GM23338 (cell line): Measurements from ENCODE around the gene ALB. TPM values are rescaled to one million over a fixed set of nuclear protein-coding genes. Genes with fewer than 3 reads are reported as not detected.

ENCODE experiments used
- ATAC-seq: fragments of 200-7000 bp; cut with Tn5 transposase; 3 replicates; pipeline ENCODE4 v1.9.1; 2020
- DNase-seq: peaks from one replicate; pipeline ENCODE4 v3.0.0-alpha.2; 2015; ENCODE audit warnings: low spot score
- H2AFZ ChIP-seq: fragments of 200-600 bp; sonication (generic); 2 replicates; pipeline ENCODE4 v1.8.0; 2016; ENCODE audit warnings: antibody characterized with exemption, mild to moderate bottlenecking, moderate library complexity
- H3F3A ChIP-seq: fragments of 200-600 bp; sonication (generic); replicated peaks from 2 replicates; pipeline ENCODE4 v1.8.0; 2017; ENCODE audit warnings: antibody characterized with exemption, mixed run types, low read depth
- H3K27ac ChIP-seq: fragments of 200-600 bp; sonication (generic); 2 replicates; pipeline ENCODE4 v1.6.1; 2016; ENCODE audit warnings: low read depth
- H3K27me3 ChIP-seq: fragments of 200-600 bp; sonication (generic); 2 replicates; pipeline ENCODE4 v1.8.0; 2016; ENCODE audit warnings: mild to moderate bottlenecking, mixed run types, moderate library complexity; ENCODE audit not compliant: insufficient read depth
- H3K36me3 ChIP-seq: fragments of 200-600 bp; sonication (generic); 2 replicates; pipeline ENCODE4 v1.8.0; 2016; ENCODE audit warnings: mild to moderate bottlenecking; ENCODE audit not compliant: insufficient read depth
- H3K4me1 ChIP-seq: fragments of 200-600 bp; sonication (generic); 2 replicates; pipeline ENCODE4 v1.8.0; 2016; ENCODE audit warnings: mild to moderate bottlenecking, moderate library complexity; ENCODE audit not compliant: insufficient read depth
- H3K4me2 ChIP-seq: fragments of 200-600 bp; sonication (generic); 2 replicates; pipeline ENCODE4 v1.7.1; 2017; ENCODE audit warnings: mixed run types
- H3K4me3 ChIP-seq: fragments of 200-600 bp; sonication (generic); 2 replicates; pipeline ENCODE4 v1.6.1; 2016; ENCODE audit warnings: mixed run types
- H3K79me2 ChIP-seq: fragments of 200-600 bp; sonication (generic); replicated peaks from 2 replicates; pipeline ENCODE4 v1.8.0; 2017; ENCODE audit warnings: mild to moderate bottlenecking; ENCODE audit not compliant: insufficient read depth
- H3K9me2 ChIP-seq: fragments of 200-600 bp; sonication (generic); 2 replicates; pipeline ENCODE4 v1.8.0; 2017; ENCODE audit not compliant: insufficient read depth
- H4K20me1 ChIP-seq: fragments of 200-600 bp; sonication (generic); replicated peaks from 2 replicates; pipeline ENCODE4 v1.8.0; 2017; ENCODE audit warnings: mild to moderate bottlenecking; ENCODE audit not compliant: insufficient read depth
- H3K27ac Mint-ChIP-seq: 2 replicates; pipeline ENCODE4 v1.8.0; 2020; ENCODE audit warnings: inconsistent platforms, mild to moderate bottlenecking, moderate library complexity, mixed read lengths
- H3K27me3 Mint-ChIP-seq: 3 replicates; pipeline ENCODE4 v1.8.0; 2022; ENCODE audit warnings: low read depth, mild to moderate bottlenecking, moderate library complexity, mixed read lengths, inconsistent platforms; ENCODE audit not compliant: insufficient read depth, poor library complexity
- H3K36me3 Mint-ChIP-seq: 3 replicates; pipeline ENCODE4 v1.8.0; 2021; ENCODE audit warnings: low read depth, mild to moderate bottlenecking, inconsistent platforms, moderate library complexity, mixed read lengths
- H3K4me1 Mint-ChIP-seq: 3 replicates; pipeline ENCODE4 v1.8.0; 2020; ENCODE audit warnings: mild to moderate bottlenecking, inconsistent platforms, mixed read lengths
- H3K4me3 Mint-ChIP-seq: 3 replicates; pipeline ENCODE4 v1.8.0; 2021; ENCODE audit warnings: moderate library complexity, mild to moderate bottlenecking, inconsistent platforms, mixed read lengths
- H3K9me3 Mint-ChIP-seq: 3 replicates; pipeline ENCODE4 v1.8.0; 2020; ENCODE audit warnings: moderate library complexity, mild to moderate bottlenecking, inconsistent platforms, mixed read lengths
- CREB1 ChIP-seq: fragments of 250-450 bp; sonication (Bioruptor Pico); IDR thresholded peaks from 2 replicates; pipeline ENCODE4 v1.5.0; 2020; ENCODE audit warnings: low read depth, mild to moderate bottlenecking, moderate library complexity
- ETS1 ChIP-seq: IDR thresholded peaks from 2 replicates; pipeline ENCODE4 v1.6.1; 2016; ENCODE audit warnings: antibody characterized with exemption
- EZH2phosphoT487 ChIP-seq: fragments of 200-600 bp; sonication (generic); IDR thresholded peaks from one replicate; pipeline ENCODE4 v1.8.1; 2018; ENCODE audit warnings: antibody characterized with exemption; ENCODE audit not compliant: unreplicated experiment
- JUNB ChIP-seq: IDR thresholded peaks from one replicate; pipeline ENCODE4 v1.6.1; 2016; ENCODE audit warnings: antibody characterized with exemption; ENCODE audit not compliant: unreplicated experiment
- POLR2AphosphoS5 ChIP-seq: IDR thresholded peaks from 2 replicates; pipeline ENCODE4 v1.6.1; 2016; ENCODE audit warnings: antibody characterized with exemption, low read depth
- REST ChIP-seq: IDR thresholded peaks from one replicate; pipeline ENCODE4 v1.6.1; 2018; ENCODE audit warnings: antibody characterized with exemption; ENCODE audit not compliant: unreplicated experiment
- STAT1 ChIP-seq: IDR thresholded peaks from one replicate; pipeline ENCODE4 v1.6.1; 2016; ENCODE audit warnings: antibody characterized with exemption; ENCODE audit not compliant: unreplicated experiment
- polyA plus RNA-seq: library from polyadenylated mRNA; unstranded; fragments of >200 nt; fragmentation: Nextera tagmentation; extraction: Ambion mirVana; gene quantifications from 2 replicates; pipeline ENCODE4 v1.2.1, GENCODE V29; 2016
- total RNA-seq: library from RNA; depleted of rRNA; stranded (reverse); fragments of >200 nt; shearing (Covaris generic); gene quantifications from 2 replicates; pipeline ENCODE4 v1.2.3, GENCODE V29; 2014
- TF ChIP-seq, protein P1 (sequence below): fragments of 250-450 bp; sonication (Bioruptor Pico); IDR thresholded peaks from 2 replicates; pipeline ENCODE4 v1.5.0; 2020; ENCODE audit warnings: mild to moderate bottlenecking, moderate library complexity

The ALB gene
- total and polyA plus RNA-seq, 2 experiments from 2014 or later, result not detected

GRCh38 chr4:73431813-73432168 is 27.7 kb downstream of the ALB start:
- H3K4me1 Mint-ChIP-seq, result no peaks in the 10 kb centered on the region
- no peaks in the 10 kb centered on the region for H4K20me1 ChIP-seq
- no peaks in the 10 kb centered on the region for H3K36me3 Mint-ChIP-seq
- TF ChIP-seq ETS1, result no peak
- TF ChIP-seq CREB1 (CRISPR knock-in tag), result no peak
- TF ChIP-seq POLR2AphosphoS5, result no peak
- no peak for TF ChIP-seq EZH2phosphoT487
- TF ChIP-seq REST, result no peak
- no peak for TF ChIP-seq STAT1
- TF ChIP-seq, protein P1, sequence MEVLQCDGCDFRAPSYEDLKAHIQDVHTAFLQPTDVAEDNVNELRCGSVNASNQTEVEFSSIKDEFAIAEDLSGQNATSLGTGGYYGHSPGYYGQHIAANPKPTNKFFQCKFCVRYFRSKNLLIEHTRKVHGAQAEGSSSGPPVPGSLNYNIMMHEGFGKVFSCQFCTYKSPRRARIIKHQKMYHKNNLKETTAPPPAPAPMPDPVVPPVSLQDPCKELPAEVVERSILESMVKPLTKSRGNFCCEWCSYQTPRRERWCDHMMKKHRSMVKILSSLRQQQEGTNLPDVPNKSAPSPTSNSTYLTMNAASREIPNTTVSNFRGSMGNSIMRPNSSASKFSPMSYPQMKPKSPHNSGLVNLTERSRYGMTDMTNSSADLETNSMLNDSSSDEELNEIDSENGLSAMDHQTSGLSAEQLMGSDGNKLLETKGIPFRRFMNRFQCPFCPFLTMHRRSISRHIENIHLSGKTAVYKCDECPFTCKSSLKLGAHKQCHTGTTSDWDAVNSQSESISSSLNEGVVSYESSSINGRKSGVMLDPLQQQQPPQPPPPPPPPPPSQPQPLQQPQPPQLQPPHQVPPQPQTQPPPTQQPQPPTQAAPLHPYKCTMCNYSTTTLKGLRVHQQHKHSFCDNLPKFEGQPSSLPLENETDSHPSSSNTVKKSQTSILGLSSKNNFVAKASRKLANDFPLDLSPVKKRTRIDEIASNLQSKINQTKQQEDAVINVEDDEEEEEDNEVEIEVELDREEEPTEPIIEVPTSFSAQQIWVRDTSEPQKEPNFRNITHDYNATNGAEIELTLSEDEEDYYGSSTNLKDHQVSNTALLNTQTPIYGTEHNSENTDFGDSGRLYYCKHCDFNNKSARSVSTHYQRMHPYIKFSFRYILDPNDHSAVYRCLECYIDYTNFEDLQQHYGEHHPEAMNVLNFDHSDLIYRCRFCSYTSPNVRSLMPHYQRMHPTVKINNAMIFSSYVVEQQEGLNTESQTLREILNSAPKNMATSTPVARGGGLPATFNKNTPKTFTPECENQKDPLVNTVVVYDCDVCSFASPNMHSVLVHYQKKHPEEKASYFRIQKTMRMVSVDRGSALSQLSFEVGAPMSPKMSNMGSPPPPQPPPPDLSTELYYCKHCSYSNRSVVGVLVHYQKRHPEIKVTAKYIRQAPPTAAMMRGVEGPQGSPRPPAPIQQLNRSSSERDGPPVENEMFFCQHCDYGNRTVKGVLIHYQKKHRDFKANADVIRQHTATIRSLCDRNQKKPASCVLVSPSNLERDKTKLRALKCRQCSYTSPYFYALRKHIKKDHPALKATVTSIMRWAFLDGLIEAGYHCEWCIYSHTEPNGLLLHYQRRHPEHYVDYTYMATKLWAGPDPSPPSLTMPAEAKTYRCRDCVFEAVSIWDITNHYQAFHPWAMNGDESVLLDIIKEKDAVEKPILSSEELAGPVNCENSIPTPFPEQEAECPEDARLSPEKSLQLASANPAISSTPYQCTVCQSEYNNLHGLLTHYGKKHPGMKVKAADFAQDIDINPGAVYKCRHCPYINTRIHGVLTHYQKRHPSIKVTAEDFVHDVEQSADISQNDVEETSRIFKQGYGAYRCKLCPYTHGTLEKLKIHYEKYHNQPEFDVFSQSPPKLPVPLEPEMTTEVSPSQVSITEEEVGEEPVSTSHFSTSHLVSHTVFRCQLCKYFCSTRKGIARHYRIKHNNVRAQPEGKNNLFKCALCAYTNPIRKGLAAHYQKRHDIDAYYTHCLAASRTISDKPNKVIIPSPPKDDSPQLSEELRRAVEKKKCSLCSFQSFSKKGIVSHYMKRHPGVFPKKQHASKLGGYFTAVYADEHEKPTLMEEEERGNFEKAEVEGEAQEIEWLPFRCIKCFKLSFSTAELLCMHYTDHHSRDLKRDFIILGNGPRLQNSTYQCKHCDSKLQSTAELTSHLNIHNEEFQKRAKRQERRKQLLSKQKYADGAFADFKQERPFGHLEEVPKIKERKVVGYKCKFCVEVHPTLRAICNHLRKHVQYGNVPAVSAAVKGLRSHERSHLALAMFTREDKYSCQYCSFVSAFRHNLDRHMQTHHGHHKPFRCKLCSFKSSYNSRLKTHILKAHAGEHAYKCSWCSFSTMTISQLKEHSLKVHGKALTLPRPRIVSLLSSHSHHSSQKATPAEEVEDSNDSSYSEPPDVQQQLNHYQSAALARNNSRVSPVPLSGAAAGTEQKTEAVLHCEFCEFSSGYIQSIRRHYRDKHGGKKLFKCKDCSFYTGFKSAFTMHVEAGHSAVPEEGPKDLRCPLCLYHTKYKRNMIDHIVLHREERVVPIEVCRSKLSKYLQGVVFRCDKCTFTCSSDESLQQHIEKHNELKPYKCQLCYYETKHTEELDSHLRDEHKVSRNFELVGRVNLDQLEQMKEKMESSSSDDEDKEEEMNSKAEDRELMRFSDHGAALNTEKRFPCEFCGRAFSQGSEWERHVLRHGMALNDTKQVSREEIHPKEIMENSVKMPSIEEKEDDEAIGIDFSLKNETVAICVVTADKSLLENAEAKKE (CRISPR knock-in tag), result no peak
- no peak for TF ChIP-seq JUNB
- no peak overlapping the region for H3K27ac Mint-ChIP-seq
- H3K9me2 ChIP-seq, result no peaks in the 10 kb centered on the region
- ATAC-seq (no peak), DNase-seq (no peak)
- H3F3A ChIP-seq, result no peaks in the 10 kb centered on the region
- no peaks in the 10 kb centered on the region for H3K36me3 ChIP-seq
- H3K27ac ChIP-seq, result no peak overlapping the region
- H3K79me2 ChIP-seq, result no peaks in the 10 kb centered on the region
- H3K4me1 ChIP-seq, result no peaks in the 10 kb centered on the region
- H3K4me3 ChIP-seq, result no peak overlapping the region
- no peak overlapping the region for H2AFZ ChIP-seq
- no peaks in the 10 kb centered on the region for H3K9me3 Mint-ChIP-seq
- no peak overlapping the region for H3K4me3 Mint-ChIP-seq
- no peaks in the 10 kb centered on the region for H3K27me3 ChIP-seq
- no peaks in the 10 kb centered on the region for H3K27me3 Mint-ChIP-seq
- H3K4me2 ChIP-seq, result no peak overlapping the region
